AML-193 (cell line): ENCODE results near the gene SOWAHC.
A peak's percentile ranks its signal among the peaks of the same experiment; 100 is the strongest.
"Not testable (repeated sequence)": the region's sequence is repeated elsewhere in the genome, so short reads cannot be mapped to it uniquely, and the experiment has no call there.

ENCODE experiments used
- DNase-seq, 2 experiments: peaks; one replicate each; lab custom pipeline; 2025; lab: John Stamatoyannopoulos, UW

Gene SOWAHC

GRCh38 chr2:109613922-109614714 lies at the start of gene SOWAHC, which contains the start of gene SEPTIN10:
Gene SOWAHC (plus strand): TSS chr2:109614364. CDS start chr2:109614490, 126 bp downstream.
Gene SEPTIN10 (minus strand): TSS chr2:109613966. CDS start chr2:109613827, 139 bp downstream.
- DNase-seq = no peak

GRCh38 chr2:109575373-109575772 lies 38.8 kb upstream of the SOWAHC start:
- no peak for DNase-seq

- not testable (repeated sequence) for DNase-seq
Measured at GRCh38 chr2:109577630-109578029, 36.5 kb upstream of the SOWAHC start.

- DNase-seq = no peak
Measured at GRCh38 chr2:109582928-109583895, 31.0 kb upstream of the SOWAHC start.

- DNase-seq = no peak
Measured at GRCh38 chr2:109586687-109587086, 27.5 kb upstream of the SOWAHC start.

GRCh38 chr2:109591206-109591605 lies 23.0 kb upstream of the SOWAHC start:
- DNase-seq = no peak

- no peak for DNase-seq
Measured at GRCh38 chr2:109592905-109593304, 21.3 kb upstream of the SOWAHC start.

- no peak for DNase-seq
Measured at GRCh38 chr2:109594246-109594885, 19.8 kb upstream of the SOWAHC start.

GRCh38 chr2:109595644-109596043 lies 18.5 kb upstream of the SOWAHC start:
- DNase-seq = no peak

GRCh38 chr2:109597283-109597682 lies 16.9 kb upstream of the SOWAHC start:
- DNase-seq = no peak

GRCh38 chr2:109601783-109602182 lies 12.4 kb upstream of the SOWAHC start:
- DNase-seq = no peak

GRCh38 chr2:109602617-109603188 lies 11.5 kb upstream of the SOWAHC start:
- DNase-seq = no peak

- no peak for DNase-seq
Measured at GRCh38 chr2:109604597-109604996, 9.6 kb upstream of the SOWAHC start.

GRCh38 chr2:109607766-109608165 lies 6.4 kb upstream of the SOWAHC start:
- no peak for DNase-seq

- no peak for DNase-seq
Measured at GRCh38 chr2:109609352-109610024, 4.7 kb upstream of the SOWAHC start.

GRCh38 chr2:109611467-109612095 lies 2.6 kb upstream of the SOWAHC start:
- peak; percentile 5 to 21 for DNase-seq

GRCh38 chr2:109613081-109613921 lies 863 bp upstream of the SOWAHC start:
- no peak for DNase-seq

GRCh38 chr2:109614715-109615636 lies 812 bp downstream of the SOWAHC start:
- DNase-seq = no peak
